SU-DHL-6 (cell line): ENCODE results near the gene AK1.

Source experiments
- H2AFZ ChIP-seq: fragments of 200-600 bp; sonication (generic); 2 replicates; pipeline ENCODE4 v1.6.1; 2014; ENCODE audit warnings: low read depth, mild to moderate bottlenecking, moderate library complexity, mixed read lengths, antibody characterized with exemption, low read length; ENCODE audit not compliant: severe bottlenecking
- H3F3A ChIP-seq: fragments of 200-600 bp; shearing (Covaris generic); 2 replicates; pipeline ENCODE4 v1.6.0; 2016; ENCODE audit warnings: antibody characterized with exemption, mild to moderate bottlenecking; ENCODE audit not compliant: insufficient read depth
- H3K27ac ChIP-seq: fragments of 200-600 bp; sonication (generic); 2 replicates; pipeline ENCODE4 v1.5.1; 2016; ENCODE audit warnings: low read depth, mild to moderate bottlenecking, low read length, moderate library complexity, mixed read lengths
- H3K27me3 ChIP-seq: fragments of 200-600 bp; sonication (generic), shearing (Covaris generic); 2 replicates; pipeline ENCODE4 v1.6.0; 2014; ENCODE audit warnings: mild to moderate bottlenecking, low read length
- H3K36me3 ChIP-seq: fragments of 200-600 bp; sonication (generic); 2 replicates; pipeline ENCODE4 v1.6.1; 2014; ENCODE audit warnings: mild to moderate bottlenecking, low read length, mixed read lengths
- H3K4me2 ChIP-seq: fragments of 300-600, 200-600 bp; shearing (Covaris generic), sonication (generic); 2 replicates; pipeline ENCODE4 v1.6.0; 2014; ENCODE audit warnings: low read length, low read depth, mild to moderate bottlenecking; ENCODE audit not compliant: poor library complexity, severe bottlenecking
- H3K4me3 ChIP-seq: fragments of 200-600 bp; sonication (generic); 2 replicates; pipeline ENCODE4 v1.5.1; 2014; ENCODE audit warnings: antibody characterized with exemption, low read length, mild to moderate bottlenecking, mixed read lengths; ENCODE audit not compliant: insufficient read depth, poor library complexity, severe bottlenecking
- H3K79me2 ChIP-seq: fragments of 200-600 bp; sonication (generic); 2 replicates; pipeline ENCODE4 v1.6.1; 2014; ENCODE audit warnings: mild to moderate bottlenecking, low read length, moderate library complexity; ENCODE audit not compliant: insufficient read depth
- H3K9ac ChIP-seq: fragments of 200-600 bp; sonication (generic); 2 replicates; pipeline ENCODE4 v1.7.0; 2014; ENCODE audit warnings: mild to moderate bottlenecking, low read length
- H3K9me2 ChIP-seq: fragments of 200-600 bp; sonication (generic); replicated peaks from 2 replicates; pipeline ENCODE4 v1.6.1; 2014; ENCODE audit warnings: low read length; ENCODE audit not compliant: insufficient read depth
- H3K9me3 ChIP-seq: fragments of 200-600 bp; sonication (generic); 2 replicates; pipeline ENCODE4 v1.6.1; 2014; ENCODE audit warnings: low read length, mixed read lengths; ENCODE audit not compliant: insufficient read depth
- H4K20me1 ChIP-seq: fragments of 200-600 bp; sonication (generic); 2 replicates; pipeline ENCODE4 v1.6.1; 2014; ENCODE audit warnings: low read depth, mild to moderate bottlenecking, antibody characterized with exemption, low read length, moderate library complexity, mixed read lengths
- EZH2phosphoT487 ChIP-seq: fragments of 200-600 bp; sonication (generic), shearing (Covaris generic); conservative IDR thresholded peaks from 2 replicates; pipeline ENCODE4 v1.6.1; 2018; ENCODE audit warnings: mild to moderate bottlenecking, antibody characterized with exemption, low read length, moderate library complexity, mixed read lengths
- TF ChIP-seq, protein P1 (sequence below): fragments of 200-600 bp; sonication (generic); IDR thresholded peaks from one replicate; pipeline ENCODE4 v1.5.1; 2017; ENCODE audit warnings: antibody characterized with exemption, mild to moderate bottlenecking, low read length, moderate library complexity; ENCODE audit not compliant: insufficient read depth, poor library complexity, severe bottlenecking

Gene AK1

GRCh38 chr9:127860779-127861178 is 16.7 kb downstream of the AK1 start:
- Histone ChIP-seq H3K4me2 (no peak overlapping the region), H3K36me3 (no peaks in the 10 kb centered on the region), H4K20me1 (no peaks in the 10 kb centered on the region), H3K9me3 (no peaks in the 10 kb centered on the region), H3K27ac (no peak overlapping the region), H2AFZ (no peak overlapping the region), H3K9ac (no peak overlapping the region), H3K4me3 (no peak overlapping the region), H3F3A (no peaks in the 10 kb centered on the region), H3K9me2 (no peaks in the 10 kb centered on the region), H3K27me3 (no peaks in the 10 kb centered on the region), H3K79me2 (no peaks in the 10 kb centered on the region)
- TF ChIP-seq, protein P1, sequence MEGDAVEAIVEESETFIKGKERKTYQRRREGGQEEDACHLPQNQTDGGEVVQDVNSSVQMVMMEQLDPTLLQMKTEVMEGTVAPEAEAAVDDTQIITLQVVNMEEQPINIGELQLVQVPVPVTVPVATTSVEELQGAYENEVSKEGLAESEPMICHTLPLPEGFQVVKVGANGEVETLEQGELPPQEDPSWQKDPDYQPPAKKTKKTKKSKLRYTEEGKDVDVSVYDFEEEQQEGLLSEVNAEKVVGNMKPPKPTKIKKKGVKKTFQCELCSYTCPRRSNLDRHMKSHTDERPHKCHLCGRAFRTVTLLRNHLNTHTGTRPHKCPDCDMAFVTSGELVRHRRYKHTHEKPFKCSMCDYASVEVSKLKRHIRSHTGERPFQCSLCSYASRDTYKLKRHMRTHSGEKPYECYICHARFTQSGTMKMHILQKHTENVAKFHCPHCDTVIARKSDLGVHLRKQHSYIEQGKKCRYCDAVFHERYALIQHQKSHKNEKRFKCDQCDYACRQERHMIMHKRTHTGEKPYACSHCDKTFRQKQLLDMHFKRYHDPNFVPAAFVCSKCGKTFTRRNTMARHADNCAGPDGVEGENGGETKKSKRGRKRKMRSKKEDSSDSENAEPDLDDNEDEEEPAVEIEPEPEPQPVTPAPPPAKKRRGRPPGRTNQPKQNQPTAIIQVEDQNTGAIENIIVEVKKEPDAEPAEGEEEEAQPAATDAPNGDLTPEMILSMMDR = no peak
- TF ChIP-seq EZH2phosphoT487 = no peak

- Histone ChIP-seq H3K9ac (no peak overlapping the region), H3K36me3 (no peaks in the 10 kb centered on the region), H3K79me2 (no peaks in the 10 kb centered on the region), H2AFZ (no peak overlapping the region), H4K20me1 (no peaks in the 10 kb centered on the region), H3K9me3 (no peaks in the 10 kb centered on the region), H3K4me2 (no peak overlapping the region), H3K4me3 (no peak overlapping the region), H3K27me3 (no peaks in the 10 kb centered on the region), H3K27ac (no peak overlapping the region), H3F3A (no peaks in the 10 kb centered on the region), H3K9me2 (no peaks in the 10 kb centered on the region)
- no peak for TF ChIP-seq EZH2phosphoT487
- TF ChIP-seq, protein P1 = no peak
These were observed 17.2 kb downstream of the AK1 start for GRCh38 chr9:127860260-127860659.

GRCh38 chr9:127858041-127858512 is 19.4 kb downstream of the AK1 start:
- Histone ChIP-seq H3K27me3 (no peaks in the 10 kb centered on the region), H4K20me1 (no peaks in the 10 kb centered on the region), H2AFZ (no peak overlapping the region), H3K36me3 (no peaks in the 10 kb centered on the region), H3K9me3 (no peaks in the 10 kb centered on the region), H3F3A (no peaks in the 10 kb centered on the region), H3K4me2 (no peak overlapping the region), H3K9me2 (no peaks in the 10 kb centered on the region), H3K79me2 (no peaks in the 10 kb centered on the region), H3K4me3 (no peak overlapping the region), H3K27ac (no peak overlapping the region), H3K9ac (no peak overlapping the region)
- TF ChIP-seq EZH2phosphoT487 = no peak

- no peaks in the 10 kb centered on the region for H3K79me2 ChIP-seq
- TF ChIP-seq, protein P1 = no peak
- no peak for TF ChIP-seq EZH2phosphoT487
- no peak overlapping the region for H3K9ac ChIP-seq
- no peak overlapping the region for H3K4me3 ChIP-seq
- H3K4me2 ChIP-seq = no peak overlapping the region
- no peaks in the 10 kb centered on the region for H3K27me3 ChIP-seq
- H3K9me2 ChIP-seq = no peaks in the 10 kb centered on the region
- no peaks in the 10 kb centered on the region for H3K36me3 ChIP-seq
- no peaks in the 10 kb centered on the region for H3K9me3 ChIP-seq
- H3F3A ChIP-seq = no peaks in the 10 kb centered on the region
- no peaks in the 10 kb centered on the region for H4K20me1 ChIP-seq
- no peak overlapping the region for H3K27ac ChIP-seq
- no peak overlapping the region for H2AFZ ChIP-seq
These were observed 20.2 kb downstream of the AK1 start for GRCh38 chr9:127857278-127857677.
